NB4 (cell line): ENCODE data around the gene SHISAL1.

Experiments
- MYC ChIP-seq: IDR thresholded peaks from 2 replicates; pipeline ENCODE4 v1.6.1; 2011; ENCODE audit warnings: low read depth, low read length
- POLR2A ChIP-seq: IDR thresholded peaks from 2 replicates; pipeline ENCODE4 v1.6.1; 2011; ENCODE audit warnings: mild to moderate bottlenecking; ENCODE audit not compliant: insufficient read length; ENCODE audit errors: extremely low read depth
- TF ChIP-seq, protein P1 (sequence below): IDR thresholded peaks from one replicate; pipeline ENCODE4 v1.5.1; 2012; ENCODE audit warnings: low read depth, low read length
- TF ChIP-seq, protein P2 (sequence below): IDR thresholded peaks from 2 replicates; pipeline ENCODE4 v1.6.1; 2011; ENCODE audit warnings: low read depth, low read length

- TF ChIP-seq, protein P1, sequence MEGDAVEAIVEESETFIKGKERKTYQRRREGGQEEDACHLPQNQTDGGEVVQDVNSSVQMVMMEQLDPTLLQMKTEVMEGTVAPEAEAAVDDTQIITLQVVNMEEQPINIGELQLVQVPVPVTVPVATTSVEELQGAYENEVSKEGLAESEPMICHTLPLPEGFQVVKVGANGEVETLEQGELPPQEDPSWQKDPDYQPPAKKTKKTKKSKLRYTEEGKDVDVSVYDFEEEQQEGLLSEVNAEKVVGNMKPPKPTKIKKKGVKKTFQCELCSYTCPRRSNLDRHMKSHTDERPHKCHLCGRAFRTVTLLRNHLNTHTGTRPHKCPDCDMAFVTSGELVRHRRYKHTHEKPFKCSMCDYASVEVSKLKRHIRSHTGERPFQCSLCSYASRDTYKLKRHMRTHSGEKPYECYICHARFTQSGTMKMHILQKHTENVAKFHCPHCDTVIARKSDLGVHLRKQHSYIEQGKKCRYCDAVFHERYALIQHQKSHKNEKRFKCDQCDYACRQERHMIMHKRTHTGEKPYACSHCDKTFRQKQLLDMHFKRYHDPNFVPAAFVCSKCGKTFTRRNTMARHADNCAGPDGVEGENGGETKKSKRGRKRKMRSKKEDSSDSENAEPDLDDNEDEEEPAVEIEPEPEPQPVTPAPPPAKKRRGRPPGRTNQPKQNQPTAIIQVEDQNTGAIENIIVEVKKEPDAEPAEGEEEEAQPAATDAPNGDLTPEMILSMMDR = no peak
- TF ChIP-seq POLR2A = no peak
- TF ChIP-seq, protein P2, sequence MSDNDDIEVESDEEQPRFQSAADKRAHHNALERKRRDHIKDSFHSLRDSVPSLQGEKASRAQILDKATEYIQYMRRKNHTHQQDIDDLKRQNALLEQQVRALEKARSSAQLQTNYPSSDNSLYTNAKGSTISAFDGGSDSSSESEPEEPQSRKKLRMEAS = no peak
- no peak for TF ChIP-seq MYC
Measured at GRCh38 chr22:44211946-44212930, 100.5 kb downstream of the SHISAL1 start.
